Measurements from ENCODE around the gene PAFAH1B2. TPM values are rescaled to one million over a fixed set of nuclear protein-coding genes. Genes with fewer than 3 reads are reported as not detected.

PAFAH1B2 gene
- total and polyA plus RNA-seq, 10 of the 15 experiments (the other 5 are each of a cell fraction or from before 2014, with no cell fraction given) = 17.6 to 64.8 (median 47.6) TPM

GRCh38 chr11:117157507-117157906, 13.4 kb downstream of the PAFAH1B2 start:
- peaks cover 15% of the 10 kb centered on the region for H3K4me1 ChIP-seq (ENCODE audit: control insufficient read depth, insufficient read depth, low read length)
- H3K27me3 ChIP-seq (replicated peaks in 1 of 2; ENCODE audit: control insufficient read depth in 2 of 2, insufficient read depth in 2 of 2, low read length in 1 of 2) = no peaks in the 10 kb centered on the region
- H3K27ac ChIP-seq (ENCODE audit: control insufficient read depth, insufficient read depth) = no peak overlapping the region
- no peaks in the 10 kb centered on the region for H3K9me3 ChIP-seq (replicated peaks; ENCODE audit: control insufficient read depth, insufficient read depth, low read length)
- in situ Hi-C loops (cut with MboI) = no loop called here
- ChIA-PET POLR2A (interaction anchor here (1.8 kb wide), 1 partner anchor 12 kb away, joined by 7 read pairs; no protein-coding TSS in a partner anchor), RAD21 (ENCODE audit: unreplicated experiment) (no interaction called here), CTCF (interaction anchor here (0.6 to 1.9 kb wide), 5 partner anchors 21 to 388 kb away, joined by 3 to 6 read pairs (median 5); partner anchors contain the start of gene SIDT2), SMC1A (ENCODE audit: uncharacterized antibody, unreplicated experiment) (interaction anchor here (2.2 to 7.0 kb wide), 2 partner anchors 11 to 22 kb away, joined by 9 to 55 read pairs; partner anchors contain the start of genes PAFAH1B2 and SIDT2)
- FAIRE-seq = no peak
- H3K36me3 ChIP-seq (ENCODE audit: control insufficient read depth in 2 of 2, insufficient read depth in 2 of 2, low read length in 1 of 2) = peaks cover 3 to 15% of the 10 kb centered on the region in 2 experiments
- H3K79me2 ChIP-seq (ENCODE audit: control insufficient read depth, insufficient read depth, low read length) = peaks cover 38% of the 10 kb centered on the region
- H4K20me1 ChIP-seq (ENCODE audit: control insufficient read depth, insufficient read depth) = no peaks in the 10 kb centered on the region
- no peak overlapping the region for H3K4me3 ChIP-seq
- intact Hi-C loops (cut with micrococcal nuclease; ENCODE audit: unreplicated experiment) = no loop called here
- 97% methylated on average over 2 of the region's 2 CpGs for WGBS (ENCODE audit: insufficient coverage, insufficient replicate concordance, low lambda C conversion rate, missing lambda C conversion rate)
- no peak overlapping the region for H3K9ac ChIP-seq (ENCODE audit: control insufficient read depth, insufficient read depth, low read length)
- no peak for DNase-seq (ENCODE audit: low read depth, low spot score)
- no peak for ATAC-seq
- no peak overlapping the region for H3K4me2 ChIP-seq (ENCODE audit: control insufficient read depth, insufficient read depth)
- BruUV-seq (replicated peaks) = no TSS peak
- H2AFZ ChIP-seq (ENCODE audit: control insufficient read depth, low read depth, low read length) = no peak overlapping the region
- TF ChIP-seq STAT3 (IDR thresholded peaks at IDR 0.05; ENCODE audit: low read depth, low read length) (no peak), ZNF592 (IDR thresholded peaks at IDR 0.05) (no peak), USF1 (IDR thresholded peaks at IDR 0.05; ENCODE audit: borderline replicate concordance, extremely low read length, insufficient read depth, low read depth, low read length) (no peak), PAX5 (IDR thresholded peaks at IDR 0.05; ENCODE audit: borderline replicate concordance, low read depth, low read length) (no peak), ZBTB40 (IDR thresholded peaks at IDR 0.05; ENCODE audit: borderline replicate concordance) (no peak), KDM1A (IDR thresholded peaks at IDR 0.05; ENCODE audit: borderline replicate concordance) (no peak), NFYB (IDR thresholded peaks at IDR 0.05; ENCODE audit: insufficient read depth, low read depth, low read length) (no peak), EED (IDR thresholded peaks at IDR 0.05; ENCODE audit: low read depth) (no peak), ZBED1 (IDR thresholded peaks at IDR 0.05; ENCODE audit: borderline replicate concordance) (no peak), MEF2B (IDR thresholded peaks at IDR 0.05; ENCODE audit: partially characterized antibody, poor library complexity, severe bottlenecking) (no peak), BCLAF1 (IDR thresholded peaks at IDR 0.05) (no peak), CHD4 (IDR thresholded peaks at IDR 0.05) (no peak)
